Transverse colon (tissue), 4 donors: ENCODE measurements around the gene KDM1B. TPM values are rescaled to one million over a fixed set of nuclear protein-coding genes. Genes with fewer than 3 reads are reported as not detected.
"Not testable (repeated sequence)": the region's sequence is repeated elsewhere in the genome, so short reads cannot be mapped to it uniquely, and the experiment has no call there.

ENCODE experiments used
- DNase-seq: peaks from one replicate; pipeline ENCODE4 v3.0.0-alpha.2; 2019
- H3K27ac ChIP-seq, 4 donors: fragments of 200-600 bp; sonication (generic); 2 replicates each; pipeline ENCODE4 v1.5.1; 2016 to 2018; ENCODE audit warnings: inconsistent platforms in 4 of 4
- H3K27me3 ChIP-seq: fragments of 200-600 bp; sonication (generic); 2 replicates; pipeline ENCODE4 v1.5.1; 2017; ENCODE audit warnings: inconsistent platforms
- H3K36me3 ChIP-seq, 4 donors: fragments of 200-600 bp; sonication (generic); 2 replicates each; pipeline ENCODE4 v1.5.1; 2017 to 2019; ENCODE audit warnings: inconsistent platforms in 4 of 4
- H3K4me1 ChIP-seq, 4 donors: fragments of 200-600 bp; sonication (generic); 2 replicates each; pipeline ENCODE4 v1.5.1; 2017 to 2020; ENCODE audit warnings: inconsistent platforms in 4 of 4
- H3K4me3 ChIP-seq, 4 donors: fragments of 200-600 bp; sonication (generic); 1 replicate in 1 of 4; 2 replicates in 3 of 4; pipeline versions ENCODE4 v1.5.1 to v1.6.1; 2017 to 2019; ENCODE audit warnings: inconsistent platforms in 4 of 4
- H3K9me3 ChIP-seq, 2 donors: fragments of 200-600 bp; sonication (generic); 2 replicates each; pipeline ENCODE4 v1.5.1; 2017 to 2019; ENCODE audit warnings: inconsistent platforms in 2 of 2
- CTCF ChIP-seq, 5 experiments: fragments of 200-600 bp in 3 of 5; fragments of 450-650 bp in 2 of 5; sonication (generic) in 3 of 5; IDR thresholded peaks; 1 replicate in 2 of 5; 2 replicates in 3 of 5; pipeline ENCODE4 v1.5.1; 2016 to 2017; ENCODE audit warnings: antibody characterized with exemption in 5 of 5, inconsistent platforms in 3 of 5, mild to moderate bottlenecking in 2 of 5, moderate library complexity in 1 of 5
- EP300 ChIP-seq: sonication (generic); formaldehyde crosslinking; IDR thresholded peaks from one replicate; pipeline ENCODE4 v1.6.1; 2017; ENCODE audit warnings: antibody characterized with exemption, low read depth
- POLR2A ChIP-seq: fragments of 450-650 bp; IDR thresholded peaks from one replicate; pipeline ENCODE4 v1.6.1; 2016; ENCODE audit warnings: antibody characterized with exemption, mild to moderate bottlenecking, moderate library complexity
- POLR2AphosphoS5 ChIP-seq, 3 donors: sonication (generic); formaldehyde crosslinking; IDR thresholded peaks; one replicate each; pipeline ENCODE4 v1.6.1; 2016; ENCODE audit warnings: antibody characterized with exemption in 3 of 3
- WGBS, 2 donors: methylation state at CpG; one replicate each; pipeline ENCODE4 v1.1.5; 2018; ENCODE audit warnings: low coverage in 1 of 2; 5-methylcytosine and 5-hydroxymethylcytosine counted together
- in situ Hi-C, 4 donors: fragments of 200-750 bp; cut with MboI; loops; one replicate each; pipeline versions ENCODE4 v1.15.0 to v1.15.1; 2017; ENCODE audit warnings: low sequenced_read_pairs in 3 of 4, low pct_ligation_motif_present in 1 of 4, low pct_unique_long_range_greater_than_20kb in 1 of 4
- intact Hi-C: fragments of 100-400 bp; cut with DNase I; formaldehyde crosslinking; loops from one replicate; pipeline ENCODE4 v1.15.1; 2023; ENCODE audit warnings: low total_unique reads
- total RNA-seq, 4 donors: library from RNA; depleted of rRNA; stranded (reverse); fragments of >200 nt; gene quantifications; one replicate each; pipeline ENCODE4 v1.1.0, GENCODE V29; 2016

Gene KDM1B
- total RNA-seq, 4 donors from 2014 or later, result 18.9 to 70.7 (median 40.0) TPM

- no peaks in the 10 kb centered on the region for H3K4me1 ChIP-seq
- peaks cover 0 to 7% (median 3%) of the 10 kb centered on the region in 4 donors for H3K36me3 ChIP-seq
- DNase-seq, result no peak
- H3K9me3 ChIP-seq, result no peaks in the 10 kb centered on the region
- WGBS, 2 donors, result 53 to 80% methylated on average over 6 to 7 of the region's 7 CpGs
- TF ChIP-seq EP300 (no peak), CTCF (IDR thresholded peaks at IDR 0.05) (no peak), POLR2AphosphoS5 (IDR thresholded peaks at IDR 0.05) (no peak), POLR2A (no peak)
- no peaks in the 10 kb centered on the region for H3K27me3 ChIP-seq
- no peak overlapping the region for H3K4me3 ChIP-seq
- in situ Hi-C loops, result no loop called here
- intact Hi-C loops, result no loop called here
- H3K27ac ChIP-seq, result no peak overlapping the region
Measured at GRCh38 chr6:18216411-18216810, 61.2 kb downstream of the KDM1B start.

- Histone ChIP-seq H3K27me3 (no peaks in the 10 kb centered on the region), H3K9me3 (no peaks in the 10 kb centered on the region), H3K36me3 (peaks cover 0 to 20% (median 8%) of the 10 kb centered on the region in 4 donors), H3K4me1 (no peaks in the 10 kb centered on the region), H3K4me3 (no peak overlapping the region), H3K27ac (no peak overlapping the region)
- in situ Hi-C loops, result no loop called here
- no peak for TF ChIP-seq EP300
- TF ChIP-seq POLR2A, result no peak
- no peak for TF ChIP-seq CTCF (IDR thresholded peaks at IDR 0.05)
- no peak for TF ChIP-seq POLR2AphosphoS5 (IDR thresholded peaks at IDR 0.05)
- intact Hi-C loops, result no loop called here
- 96% methylated on average over 3 of the region's 3 CpGs; no CpG with 5 or more reads in 1 of the 2 donors for WGBS, 2 donors
- DNase-seq, result no peak
Measured at GRCh38 chr6:18218233-18218632, 63.0 kb downstream of the KDM1B start.

GRCh38 chr6:18219591-18219990 lies 64.4 kb downstream of the KDM1B start:
- DNase-seq, result no peak
- intact Hi-C loops (no loop called here), in situ Hi-C loops (no loop called here)
- no peaks in the 10 kb centered on the region for H3K9me3 ChIP-seq
- H3K27me3 ChIP-seq, result no peaks in the 10 kb centered on the region
- H3K4me3 ChIP-seq, result no peak overlapping the region
- TF ChIP-seq CTCF (IDR thresholded peaks at IDR 0.05) (no peak), POLR2A (no peak), EP300 (no peak), POLR2AphosphoS5 (IDR thresholded peaks at IDR 0.05) (no peak)
- no peak overlapping the region for H3K27ac ChIP-seq
- H3K4me1 ChIP-seq, result no peaks in the 10 kb centered on the region
- 85 to 86% methylated on average over 6 to 7 of the region's 7 CpGs for WGBS, 2 donors
- H3K36me3 ChIP-seq, result peaks cover 0 to 22% (median 8%) of the 10 kb centered on the region in 4 donors

GRCh38 chr6:18221288-18221615 lies 66.0 kb downstream of the KDM1B start:
- no peaks in the 10 kb centered on the region for H3K4me1 ChIP-seq
- in situ Hi-C loops, result no loop called here
- TF ChIP-seq POLR2A (no peak), CTCF (IDR thresholded peaks at IDR 0.05) (no peak), EP300 (no peak), POLR2AphosphoS5 (IDR thresholded peaks at IDR 0.05) (no peak)
- H3K27ac ChIP-seq, result no peak overlapping the region
- no peaks in the 10 kb centered on the region for H3K9me3 ChIP-seq
- DNase-seq, result no peak
- intact Hi-C loops, result no loop called here
- no peak overlapping the region for H3K4me3 ChIP-seq
- no peaks in the 10 kb centered on the region for H3K27me3 ChIP-seq
- peaks cover 0 to 34% (median 8%) of the 10 kb centered on the region in 4 donors for H3K36me3 ChIP-seq
- 93 to 97% methylated on average over 4 of the region's 4 CpGs for WGBS, 2 donors

- H3K4me1 ChIP-seq, H3K27ac ChIP-seq, DNase-seq, H3K27me3 ChIP-seq, H3K9me3 ChIP-seq, in situ Hi-C loops, intact Hi-C loops, H3K4me3 ChIP-seq: not testable (repeated sequence)
- peaks cover 0 to 37% (median 17%) of the 10 kb centered on the region in 4 donors for H3K36me3 ChIP-seq
- 94% methylated on average over 5 of the region's 5 CpGs; no CpG with 5 or more reads in 1 of the 2 donors for WGBS, 2 donors
Measured at GRCh38 chr6:18226451-18227105, 71.4 kb downstream of the KDM1B start.

- intact Hi-C loops, in situ Hi-C loops: not testable (repeated sequence)
- peaks cover 0 to 38% (median 17%) of the 10 kb centered on the region in 4 donors for H3K36me3 ChIP-seq
Measured at GRCh38 chr6:18227166-18227565, 71.9 kb downstream of the KDM1B start.

GRCh38 chr6:18228590-18228989 lies 73.4 kb downstream of the KDM1B start:
- H3K27me3 ChIP-seq, H3K27ac ChIP-seq, H3K9me3 ChIP-seq, DNase-seq, H3K4me3 ChIP-seq, intact Hi-C loops, H3K4me1 ChIP-seq, in situ Hi-C loops: not testable (repeated sequence)
- WGBS, 2 donors, result 92 to 96% methylated on average over 7 to 14 of the region's 14 CpGs
- peaks cover 0 to 35% (median 13%) of the 10 kb centered on the region in 4 donors for H3K36me3 ChIP-seq

More at GRCh38 chr6:18227166-18227565, 71.9 kb downstream of the KDM1B start:
- WGBS, 2 donors, result 93 to 96% methylated on average over 5 to 9 of the region's 9 CpGs
- H3K9me3 ChIP-seq, H3K27me3 ChIP-seq, H3K27ac ChIP-seq, H3K4me1 ChIP-seq, DNase-seq, H3K4me3 ChIP-seq: not testable (repeated sequence)
